SK-N-SH treated with all-trans-retinoic acid at 6 μM for 48 hours (cell line): ENCODE measurements around the gene ABCA13.

Experiments used
- ATAC-seq: fragments of 200-7000 bp; cut with Tn5 transposase; 3 replicates; pipeline ENCODE4 v1.9.1; 2020; ENCODE audit warnings: mild to moderate bottlenecking, moderate library complexity
- ARNTL ChIP-seq: fragments of 450-650 bp; formaldehyde crosslinking; IDR thresholded peaks from 2 replicates; pipeline ENCODE4 v1.5.0; 2020; ENCODE audit warnings: low read depth, mild to moderate bottlenecking, moderate library complexity, borderline replicate concordance
- ESRRG ChIP-seq: fragments of 250-450 bp; sonication (Bioruptor Pico); IDR thresholded peaks from 2 replicates; pipeline ENCODE4 v1.6.1; 2021; ENCODE audit warnings: mild to moderate bottlenecking
- GLIS3 ChIP-seq: fragments of 250-450 bp; sonication (Bioruptor Pico); IDR thresholded peaks from 2 replicates; pipeline ENCODE4 v1.5.0; 2020; ENCODE audit warnings: mild to moderate bottlenecking, moderate library complexity
- ISL1 ChIP-seq: fragments of 250-450 bp; sonication (Bioruptor Pico); IDR thresholded peaks from 2 replicates; pipeline ENCODE4 v2.1.2; 2022; ENCODE audit warnings: mild to moderate bottlenecking, moderate library complexity
- OSR1 ChIP-seq: fragments of 250-450 bp; sonication (Bioruptor Pico); IDR thresholded peaks from 2 replicates; pipeline ENCODE4 v1.8.0; 2022; ENCODE audit warnings: moderate library complexity, mild to moderate bottlenecking, inconsistent platforms
- PPARA ChIP-seq: fragments of 250-450 bp; sonication (Bioruptor Pico); IDR thresholded peaks from 2 replicates; pipeline ENCODE4 v1.5.0; 2020; ENCODE audit warnings: mild to moderate bottlenecking, borderline replicate concordance
- RARB ChIP-seq: fragments of 250-450 bp; sonication (Bioruptor Pico); IDR thresholded peaks from 2 replicates; pipeline ENCODE4 v1.8.0; 2021; ENCODE audit warnings: mild to moderate bottlenecking, moderate library complexity
- SNAI2 ChIP-seq: fragments of 250-450 bp; sonication (Bioruptor Pico); IDR thresholded peaks from 2 replicates; pipeline ENCODE4 v1.5.0; 2020; ENCODE audit warnings: mild to moderate bottlenecking, moderate library complexity
- TCF4 ChIP-seq: fragments of 250-450 bp; sonication (Bioruptor Pico); IDR thresholded peaks from 2 replicates; pipeline ENCODE4 v1.8.0; 2021; ENCODE audit warnings: mild to moderate bottlenecking, moderate library complexity, borderline replicate concordance
- TOX ChIP-seq: fragments of 250-450 bp; sonication (Bioruptor Pico); IDR thresholded peaks from 2 replicates; pipeline ENCODE4 v1.8.0; 2021; ENCODE audit warnings: mild to moderate bottlenecking, moderate library complexity, borderline replicate concordance
- ZC3H10 ChIP-seq: fragments of 250-450 bp; sonication (Bioruptor Pico); IDR thresholded peaks from 2 replicates; pipeline ENCODE4 v1.5.1; 2021; ENCODE audit warnings: mild to moderate bottlenecking, moderate library complexity
- ZFP3 ChIP-seq: fragments of 250-450 bp; sonication (Bioruptor Pico); IDR thresholded peaks from 2 replicates; pipeline ENCODE4 v1.5.0; 2020; ENCODE audit warnings: mild to moderate bottlenecking, moderate library complexity
- ZFP30 ChIP-seq: fragments of 450-650 bp; formaldehyde crosslinking; IDR thresholded peaks from 2 replicates; pipeline ENCODE4 v1.5.0; 2022; ENCODE audit warnings: mild to moderate bottlenecking, moderate library complexity
- ZNF565 ChIP-seq: fragments of 450-650 bp; formaldehyde crosslinking; conservative IDR thresholded peaks from 2 replicates; pipeline ENCODE4 v1.5.0; 2020; ENCODE audit warnings: low read depth, mild to moderate bottlenecking, moderate library complexity
- ZNF70 ChIP-seq: fragments of 450-650 bp; formaldehyde crosslinking; IDR thresholded peaks from 2 replicates; pipeline ENCODE4 v1.5.0; 2020; ENCODE audit warnings: mild to moderate bottlenecking, moderate library complexity
- ZNF8 ChIP-seq: fragments of 450-650 bp; formaldehyde crosslinking; IDR thresholded peaks from 2 replicates; pipeline ENCODE4 v1.5.0; 2020; ENCODE audit warnings: mild to moderate bottlenecking, moderate library complexity
- TF ChIP-seq, protein P1 (sequence below): fragments of 250-450 bp; sonication (Bioruptor Pico); IDR thresholded peaks from 2 replicates; pipeline ENCODE4 v1.5.1; 2020; ENCODE audit warnings: low read depth, mild to moderate bottlenecking, moderate library complexity
- TF ChIP-seq, protein P2 (sequence below): fragments of 250-450 bp; sonication (Bioruptor Pico); IDR thresholded peaks from 2 replicates; pipeline ENCODE4 v1.5.0; 2020; ENCODE audit warnings: mild to moderate bottlenecking, moderate library complexity
- TF ChIP-seq, protein P3 (sequence below): fragments of 250-450 bp; sonication (Bioruptor Pico); IDR thresholded peaks from 2 replicates; pipeline ENCODE4 v1.8.0; 2021; ENCODE audit warnings: low read depth, mild to moderate bottlenecking, moderate library complexity, borderline replicate concordance
- TF ChIP-seq, protein P4 (sequence below): fragments of 250-450 bp; sonication (Bioruptor Pico); IDR thresholded peaks from 2 replicates; pipeline ENCODE4 v1.8.0; 2020; ENCODE audit warnings: mild to moderate bottlenecking, moderate library complexity, borderline replicate concordance
- TF ChIP-seq, protein P5 (sequence below): fragments of 250-450 bp; sonication (Bioruptor Pico); IDR thresholded peaks from 2 replicates; pipeline ENCODE4 v1.5.1; 2021; ENCODE audit warnings: mild to moderate bottlenecking, moderate library complexity

ABCA13 gene

DNA sequence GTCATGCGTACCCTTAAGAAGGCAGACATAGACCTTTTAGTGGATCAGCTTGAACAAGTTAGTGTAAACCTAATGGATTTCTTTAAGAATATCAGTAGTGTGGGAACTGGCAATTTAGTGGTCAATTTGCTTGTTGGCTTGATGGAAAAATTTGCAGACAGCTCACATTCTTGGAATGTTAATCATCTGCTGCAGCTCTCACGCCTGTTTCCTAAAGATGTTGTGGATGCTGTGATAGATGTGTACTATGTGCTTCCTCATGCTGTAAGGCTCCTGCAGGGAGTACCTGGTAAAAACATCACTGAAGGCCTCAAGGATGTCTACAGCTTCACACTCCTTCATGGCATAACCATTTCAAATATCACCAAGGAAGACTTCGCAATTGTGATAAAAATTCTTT lies 103.4 kb downstream of the ABCA13 start:
- ATAC-seq, result no peak
- TF ChIP-seq ISL1 (CRISPR knock-in tag) (no peak), TCF4 (CRISPR knock-in tag) (no peak), ZFP30 (CRISPR knock-in tag) (no peak)
- TF ChIP-seq, all 23 proteins: peak for 0

DNA sequence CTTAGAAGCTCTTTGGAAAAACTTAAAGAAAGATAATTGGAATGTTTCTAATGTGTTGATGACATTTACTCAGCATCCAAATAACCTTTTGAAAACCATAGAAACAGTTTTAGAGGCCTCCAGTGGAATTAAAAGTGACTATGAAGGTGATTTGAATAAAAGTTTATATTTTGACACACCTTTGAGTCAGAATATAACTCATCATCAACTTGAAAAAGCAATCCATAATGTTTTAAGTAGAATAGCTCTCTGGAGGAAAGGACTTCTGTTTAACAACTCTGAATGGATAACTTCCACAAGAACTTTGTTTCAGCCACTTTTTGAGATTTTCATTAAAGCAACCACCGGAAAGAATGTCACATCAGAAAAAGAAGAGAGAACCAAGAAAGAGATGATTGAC lies 108.2 kb downstream of the ABCA13 start:
- ATAC-seq, result no peak
- TF ChIP-seq, protein P1, sequence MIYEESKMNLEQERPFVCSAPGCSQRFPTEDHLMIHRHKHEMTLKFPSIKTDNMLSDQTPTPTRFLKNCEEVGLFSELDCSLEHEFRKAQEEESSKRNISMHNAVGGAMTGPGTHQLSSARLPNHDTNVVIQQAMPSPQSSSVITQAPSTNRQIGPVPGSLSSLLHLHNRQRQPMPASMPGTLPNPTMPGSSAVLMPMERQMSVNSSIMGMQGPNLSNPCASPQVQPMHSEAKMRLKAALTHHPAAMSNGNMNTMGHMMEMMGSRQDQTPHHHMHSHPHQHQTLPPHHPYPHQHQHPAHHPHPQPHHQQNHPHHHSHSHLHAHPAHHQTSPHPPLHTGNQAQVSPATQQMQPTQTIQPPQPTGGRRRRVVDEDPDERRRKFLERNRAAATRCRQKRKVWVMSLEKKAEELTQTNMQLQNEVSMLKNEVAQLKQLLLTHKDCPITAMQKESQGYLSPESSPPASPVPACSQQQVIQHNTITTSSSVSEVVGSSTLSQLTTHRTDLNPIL, result no peak
- TF ChIP-seq GLIS3, result no peak
- TF ChIP-seq ZFP30 (CRISPR knock-in tag), result no peak
- TF ChIP-seq TOX (CRISPR knock-in tag), result no peak
- no peak for TF ChIP-seq ZC3H10 (CRISPR knock-in tag)
- no peak for TF ChIP-seq ARNTL (CRISPR knock-in tag)
- TF ChIP-seq PPARA (CRISPR knock-in tag), result no peak
- no peak for TF ChIP-seq SNAI2 (CRISPR knock-in tag)
- TF ChIP-seq, protein P2, sequence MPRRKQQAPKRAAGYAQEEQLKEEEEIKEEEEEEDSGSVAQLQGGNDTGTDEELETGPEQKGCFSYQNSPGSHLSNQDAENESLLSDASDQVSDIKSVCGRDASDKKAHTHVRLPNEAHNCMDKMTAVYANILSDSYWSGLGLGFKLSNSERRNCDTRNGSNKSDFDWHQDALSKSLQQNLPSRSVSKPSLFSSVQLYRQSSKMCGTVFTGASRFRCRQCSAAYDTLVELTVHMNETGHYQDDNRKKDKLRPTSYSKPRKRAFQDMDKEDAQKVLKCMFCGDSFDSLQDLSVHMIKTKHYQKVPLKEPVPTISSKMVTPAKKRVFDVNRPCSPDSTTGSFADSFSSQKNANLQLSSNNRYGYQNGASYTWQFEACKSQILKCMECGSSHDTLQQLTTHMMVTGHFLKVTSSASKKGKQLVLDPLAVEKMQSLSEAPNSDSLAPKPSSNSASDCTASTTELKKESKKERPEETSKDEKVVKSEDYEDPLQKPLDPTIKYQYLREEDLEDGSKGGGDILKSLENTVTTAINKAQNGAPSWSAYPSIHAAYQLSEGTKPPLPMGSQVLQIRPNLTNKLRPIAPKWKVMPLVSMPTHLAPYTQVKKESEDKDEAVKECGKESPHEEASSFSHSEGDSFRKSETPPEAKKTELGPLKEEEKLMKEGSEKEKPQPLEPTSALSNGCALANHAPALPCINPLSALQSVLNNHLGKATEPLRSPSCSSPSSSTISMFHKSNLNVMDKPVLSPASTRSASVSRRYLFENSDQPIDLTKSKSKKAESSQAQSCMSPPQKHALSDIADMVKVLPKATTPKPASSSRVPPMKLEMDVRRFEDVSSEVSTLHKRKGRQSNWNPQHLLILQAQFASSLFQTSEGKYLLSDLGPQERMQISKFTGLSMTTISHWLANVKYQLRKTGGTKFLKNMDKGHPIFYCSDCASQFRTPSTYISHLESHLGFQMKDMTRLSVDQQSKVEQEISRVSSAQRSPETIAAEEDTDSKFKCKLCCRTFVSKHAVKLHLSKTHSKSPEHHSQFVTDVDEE, result no peak
- no peak for TF ChIP-seq ZNF70 (CRISPR knock-in tag)
- TF ChIP-seq, protein P3, sequence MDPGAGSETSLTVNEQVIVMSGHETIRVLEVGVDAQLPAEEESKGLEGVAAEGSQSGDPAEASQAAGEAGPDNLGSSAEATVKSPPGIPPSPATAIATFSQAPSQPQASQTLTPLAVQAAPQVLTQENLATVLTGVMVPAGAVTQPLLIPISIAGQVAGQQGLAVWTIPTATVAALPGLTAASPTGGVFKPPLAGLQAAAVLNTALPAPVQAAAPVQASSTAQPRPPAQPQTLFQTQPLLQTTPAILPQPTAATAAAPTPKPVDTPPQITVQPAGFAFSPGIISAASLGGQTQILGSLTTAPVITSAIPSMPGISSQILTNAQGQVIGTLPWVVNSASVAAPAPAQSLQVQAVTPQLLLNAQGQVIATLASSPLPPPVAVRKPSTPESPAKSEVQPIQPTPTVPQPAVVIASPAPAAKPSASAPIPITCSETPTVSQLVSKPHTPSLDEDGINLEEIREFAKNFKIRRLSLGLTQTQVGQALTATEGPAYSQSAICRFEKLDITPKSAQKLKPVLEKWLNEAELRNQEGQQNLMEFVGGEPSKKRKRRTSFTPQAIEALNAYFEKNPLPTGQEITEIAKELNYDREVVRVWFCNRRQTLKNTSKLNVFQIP, result no peak
- TF ChIP-seq ISL1 (CRISPR knock-in tag), result no peak
- TF ChIP-seq ZNF565 (CRISPR knock-in tag), result no peak
- TF ChIP-seq, protein P4, sequence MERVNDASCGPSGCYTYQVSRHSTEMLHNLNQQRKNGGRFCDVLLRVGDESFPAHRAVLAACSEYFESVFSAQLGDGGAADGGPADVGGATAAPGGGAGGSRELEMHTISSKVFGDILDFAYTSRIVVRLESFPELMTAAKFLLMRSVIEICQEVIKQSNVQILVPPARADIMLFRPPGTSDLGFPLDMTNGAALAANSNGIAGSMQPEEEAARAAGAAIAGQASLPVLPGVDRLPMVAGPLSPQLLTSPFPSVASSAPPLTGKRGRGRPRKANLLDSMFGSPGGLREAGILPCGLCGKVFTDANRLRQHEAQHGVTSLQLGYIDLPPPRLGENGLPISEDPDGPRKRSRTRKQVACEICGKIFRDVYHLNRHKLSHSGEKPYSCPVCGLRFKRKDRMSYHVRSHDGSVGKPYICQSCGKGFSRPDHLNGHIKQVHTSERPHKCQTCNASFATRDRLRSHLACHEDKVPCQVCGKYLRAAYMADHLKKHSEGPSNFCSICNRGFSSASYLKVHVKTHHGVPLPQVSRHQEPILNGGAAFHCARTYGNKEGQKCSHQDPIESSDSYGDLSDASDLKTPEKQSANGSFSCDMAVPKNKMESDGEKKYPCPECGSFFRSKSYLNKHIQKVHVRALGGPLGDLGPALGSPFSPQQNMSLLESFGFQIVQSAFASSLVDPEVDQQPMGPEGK (CRISPR knock-in tag), result no peak
- TF ChIP-seq ZNF8 (CRISPR knock-in tag), result no peak
- TF ChIP-seq ZFP3 (CRISPR knock-in tag), result no peak
- no peak for TF ChIP-seq TCF4 (CRISPR knock-in tag)
- TF ChIP-seq OSR1 (CRISPR knock-in tag), result no peak
- TF ChIP-seq RARB (CRISPR knock-in tag), result no peak
- TF ChIP-seq, protein P5, sequence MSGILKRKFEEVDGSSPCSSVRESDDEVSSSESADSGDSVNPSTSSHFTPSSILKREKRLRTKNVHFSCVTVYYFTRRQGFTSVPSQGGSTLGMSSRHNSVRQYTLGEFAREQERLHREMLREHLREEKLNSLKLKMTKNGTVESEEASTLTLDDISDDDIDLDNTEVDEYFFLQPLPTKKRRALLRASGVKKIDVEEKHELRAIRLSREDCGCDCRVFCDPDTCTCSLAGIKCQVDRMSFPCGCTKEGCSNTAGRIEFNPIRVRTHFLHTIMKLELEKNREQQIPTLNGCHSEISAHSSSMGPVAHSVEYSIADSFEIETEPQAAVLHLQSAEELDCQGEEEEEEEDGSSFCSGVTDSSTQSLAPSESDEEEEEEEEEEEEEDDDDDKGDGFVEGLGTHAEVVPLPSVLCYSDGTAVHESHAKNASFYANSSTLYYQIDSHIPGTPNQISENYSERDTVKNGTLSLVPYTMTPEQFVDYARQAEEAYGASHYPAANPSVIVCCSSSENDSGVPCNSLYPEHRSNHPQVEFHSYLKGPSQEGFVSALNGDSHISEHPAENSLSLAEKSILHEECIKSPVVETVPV, result no peak

DNA sequence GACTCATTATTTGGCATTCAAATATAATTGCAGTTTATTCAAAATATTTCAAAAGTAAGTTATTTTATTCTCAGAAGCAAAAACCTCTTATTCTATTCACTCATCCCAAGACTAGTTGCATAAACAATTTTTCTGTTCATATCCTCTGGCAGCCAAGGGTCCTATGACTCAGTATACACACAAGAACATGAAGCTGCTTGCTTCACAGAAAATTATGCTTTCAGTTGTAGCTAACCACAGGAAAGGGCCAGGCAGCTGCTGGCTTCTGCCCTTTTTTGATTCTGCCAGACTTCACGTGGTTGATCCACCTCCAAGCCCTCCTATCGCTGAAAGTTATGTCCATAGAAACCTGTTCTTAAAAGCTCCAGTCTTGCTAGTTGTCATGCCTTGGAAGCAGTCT lies 108.8 kb downstream of the ABCA13 start:
- no peak for TF ChIP-seq RARB (CRISPR knock-in tag)
- TF ChIP-seq, protein P4 (CRISPR knock-in tag), result no peak
- no peak for TF ChIP-seq ESRRG (CRISPR knock-in tag)
- TF ChIP-seq GLIS3, result no peak
- no peak for TF ChIP-seq ZFP3 (CRISPR knock-in tag)
- no peak for TF ChIP-seq TCF4 (CRISPR knock-in tag)
- TF ChIP-seq, protein P5, result no peak
- no peak for TF ChIP-seq ARNTL (CRISPR knock-in tag)
- TF ChIP-seq ZFP30 (CRISPR knock-in tag), result no peak
- TF ChIP-seq ZC3H10 (CRISPR knock-in tag), result no peak
- no peak for TF ChIP-seq SNAI2 (CRISPR knock-in tag)
- no peak for TF ChIP-seq ZNF70 (CRISPR knock-in tag)
- TF ChIP-seq PPARA (CRISPR knock-in tag), result no peak
- no peak for ATAC-seq
